B cell (primary cell): ENCODE measurements around the gene CNFN. TPM values are rescaled to one million over a fixed set of nuclear protein-coding genes. Genes with fewer than 3 reads are reported as not detected.

ENCODE experiments used
- ATAC-seq: fragments of 200-7000 bp; cut with Tn5 transposase; one replicate; pipeline ENCODE4 v1.10.0; 2021; ENCODE audit warnings: low read depth, mild to moderate bottlenecking, moderate number of reproducible peaks, moderate library complexity
- CTCF ChIA-PET: fragments of 350-600 bp; sonication (Branson Sonifier 250); formaldehyde crosslinking; loops from one replicate; lab custom pipeline; 2021; ENCODE audit warnings: antibody characterized with exemption, inconsistent platforms; lab: Charles Lee
- POLR2A ChIA-PET: fragments of 350-600 bp; sonication (Branson Sonifier 250); formaldehyde crosslinking; loops from one replicate; lab custom pipeline; 2021; ENCODE audit warnings: antibody characterized with exemption; lab: Charles Lee
- DNase-seq: peaks from one replicate; pipeline ENCODE4 v3.0.0; 2013
- H2AFZ ChIP-seq: 2 replicates; pipeline ENCODE4 v1.6.1; 2012; ENCODE audit warnings: mild to moderate bottlenecking, low read depth, low read length; ENCODE audit not compliant: insufficient read depth, poor library complexity, severe bottlenecking
- H3K27ac ChIP-seq, 2 donors: 1 replicate in 1 of 2; 2 replicates in 1 of 2; pipeline ENCODE4 v1.5.1; 2012 to 2013; ENCODE audit warnings: low read length in 2 of 2, mild to moderate bottlenecking in 2 of 2, moderate library complexity in 1 of 2
- H3K27me3 ChIP-seq, 4 experiments: fragments of 200-600 bp in 1 of 4; sonication (generic) in 1 of 4; replicated peaks in 1 of 4; 1 replicate in 2 of 4; 2 replicates in 2 of 4; pipeline versions ENCODE4 v1.6.1 to v1.7.0; 2013 to 2016; ENCODE audit warnings: low read length in 3 of 4, mild to moderate bottlenecking in 2 of 4, mixed read lengths in 1 of 4, moderate library complexity in 1 of 4; ENCODE audit not compliant: insufficient read depth in 4 of 4, control insufficient read depth in 3 of 4; ENCODE audit errors: control extremely low read depth in 1 of 4
- H3K36me3 ChIP-seq, 2 experiments: replicated peaks in 1 of 2; 1 replicate in 1 of 2; 2 replicates in 1 of 2; pipeline versions ENCODE4 v1.6.1 to v1.7.1; 2013; ENCODE audit warnings: low read length in 1 of 2; ENCODE audit not compliant: insufficient read depth in 2 of 2, control insufficient read depth in 1 of 2; ENCODE audit errors: control extremely low read depth in 1 of 2, extremely low read depth in 1 of 2
- H3K4me1 ChIP-seq, 2 donors: fragments of 200-600 bp in 1 of 2; sonication (generic) in 1 of 2; 1 replicate in 1 of 2; 2 replicates in 1 of 2; pipeline versions ENCODE4 v1.5.1 to v1.6.1; 2013 to 2017; ENCODE audit warnings: low read length in 2 of 2; ENCODE audit not compliant: control insufficient read depth in 2 of 2, insufficient read depth in 2 of 2
- H3K4me2 ChIP-seq: replicated peaks from 2 replicates; pipeline ENCODE3; 2012; ENCODE audit warnings: mild to moderate bottlenecking, low read depth, low read length; ENCODE audit not compliant: poor library complexity, severe bottlenecking
- H3K4me3 ChIP-seq, 5 experiments: fragments of 200-600 bp in 1 of 5; sonication (generic) in 1 of 5; 1 replicate in 3 of 5; 2 replicates in 2 of 5; pipeline versions ENCODE4 v1.5.1 to v1.7.0; 2011 to 2016; ENCODE audit warnings: low read length in 4 of 5, mild to moderate bottlenecking in 4 of 5, low read depth in 2 of 5, control low read depth in 1 of 5, moderate library complexity in 1 of 5; ENCODE audit not compliant: insufficient read depth in 1 of 5; ENCODE audit errors: control extremely low read depth in 1 of 5, extremely low read depth in 1 of 5
- H3K79me2 ChIP-seq: fragments of 200-600 bp; sonication (generic); one replicate; pipeline ENCODE4 v1.6.0; 2016; ENCODE audit warnings: low read length; ENCODE audit not compliant: control insufficient read depth, insufficient read depth
- H3K9ac ChIP-seq: fragments of 200-600 bp; sonication (generic); 2 replicates; pipeline ENCODE4 v1.6.1; 2017; ENCODE audit warnings: mild to moderate bottlenecking, low read length, moderate library complexity
- H3K9me3 ChIP-seq, 3 donors: one replicate each; pipeline versions ENCODE4 v1.6.1 to v1.7.1; 2013; ENCODE audit warnings: low read length in 2 of 3; ENCODE audit not compliant: control insufficient read depth in 2 of 3, insufficient read depth in 1 of 3; ENCODE audit errors: control extremely low read depth in 1 of 3
- H4K20me1 ChIP-seq: 2 replicates; pipeline ENCODE4 v1.6.0; 2012; ENCODE audit warnings: mild to moderate bottlenecking, low read length; ENCODE audit not compliant: insufficient read depth, control insufficient read depth, poor library complexity, severe bottlenecking
- H3K27ac Mint-ChIP-seq: one replicate; pipeline ENCODE4 v1.8.0; 2021; ENCODE audit warnings: mixed read lengths
- H3K27me3 Mint-ChIP-seq: one replicate; pipeline ENCODE4 v1.8.0; 2021; ENCODE audit warnings: mixed read lengths
- H3K4me1 Mint-ChIP-seq: one replicate; pipeline ENCODE4 v1.8.0; 2021; ENCODE audit warnings: mixed read lengths
- H3K4me3 Mint-ChIP-seq: one replicate; pipeline ENCODE4 v1.8.0; 2021; ENCODE audit warnings: mixed read lengths
- H3K9me3 Mint-ChIP-seq: one replicate; pipeline ENCODE4 v1.8.0; 2022; ENCODE audit warnings: mixed read lengths; ENCODE audit not compliant: insufficient read depth
- EZH2 ChIP-seq: IDR thresholded peaks from 2 replicates; pipeline ENCODE4 v1.6.1; 2012; ENCODE audit warnings: borderline replicate concordance, low read depth, mild to moderate bottlenecking, moderate library complexity, low read length; ENCODE audit not compliant: insufficient read depth, poor library complexity, severe bottlenecking
- WGBS: methylation state at CpG from one replicate; pipeline ENCODE4 v1.1.5; 2013; ENCODE audit warnings: missing lambda C conversion rate; ENCODE audit not compliant: insufficient coverage; 5-methylcytosine and 5-hydroxymethylcytosine counted together
- intact Hi-C: fragments of 100-400 bp; cut with micrococcal nuclease; formaldehyde crosslinking; loops from one replicate; pipeline ENCODE4 v1.10.0; 2022
- polyA plus RNA-seq: library from polyadenylated mRNA; depleted of rRNA; stranded (reverse); fragments of >200 nt; gene quantifications from 2 replicates; pipeline ENCODE4 v1.2.3, GENCODE V29; 2012
- total RNA-seq, 2 donors: library from RNA; stranded (reverse); fragments of 120-200 nt in 1 of 2; gene quantifications; 1 replicate in 1 of 2; 2 replicates in 1 of 2; pipeline versions ENCODE4 v1.2.3 to v1.2.4, GENCODE V29; 2013 to 2022
- TF ChIP-seq, protein P1 (sequence below): fragments of 200-600 bp; IDR thresholded peaks from one replicate; pipeline ENCODE4 v1.8.0; 2022; ENCODE audit warnings: antibody characterized with exemption, mild to moderate bottlenecking

Gene CNFN
- total and polyA plus RNA-seq, 2 donors (not counting 1 experiment from before 2014, with no cell fraction given), result 4.1 to 23.2 TPM

DNA sequence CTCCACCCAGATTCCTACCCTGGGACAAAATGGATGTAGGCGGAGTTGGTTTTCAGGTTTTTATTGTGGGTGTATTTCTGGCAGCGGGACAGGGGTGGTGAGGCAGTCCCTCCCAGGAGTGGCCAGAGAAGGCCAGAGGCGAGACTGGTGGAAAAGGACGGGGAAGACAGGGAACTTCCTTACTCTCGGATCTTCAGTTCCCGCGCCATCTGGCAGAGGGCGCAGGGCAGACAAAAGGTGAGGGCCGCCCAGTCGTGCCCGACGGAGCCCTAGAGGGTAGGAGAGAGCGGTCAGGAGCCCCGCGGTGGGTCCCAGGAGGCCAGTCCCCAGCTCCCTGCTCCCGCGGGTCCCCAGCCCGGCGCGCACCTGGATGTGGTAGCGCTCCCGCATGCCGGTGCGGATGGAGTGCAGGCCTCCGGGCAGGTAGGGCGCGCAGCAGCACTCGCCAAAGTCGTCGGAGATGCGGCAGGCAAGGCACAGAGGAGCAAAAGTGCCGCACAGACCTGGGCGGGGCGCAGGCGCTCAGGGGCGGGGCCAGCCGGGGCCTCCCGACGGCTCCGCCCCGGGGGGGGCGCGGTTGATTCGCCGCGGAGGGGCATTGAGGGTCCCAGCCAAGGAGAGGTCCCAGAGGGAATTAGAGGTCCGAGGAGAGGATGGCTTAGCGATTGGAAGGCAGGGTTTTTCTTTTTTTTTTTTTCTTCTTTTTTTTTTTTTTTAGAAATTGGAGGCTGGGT, 3.0 kb downstream of the CNFN start:
- peak overlapping the region; percentile 89 for H3K4me2 ChIP-seq
- peaks cover 26% of the 10 kb centered on the region for H3K27me3 Mint-ChIP-seq
- H3K4me3 ChIP-seq, result peak overlapping the region in 4 of 5 experiments; percentile 53 to 68 (median 64)
- intact Hi-C loops, result loop anchor here (1.0 kb wide), 6 partner anchors 9 to 62 kb away; partner anchors contain the start of gene MEGF8
- H2AFZ ChIP-seq, result peak overlapping the region; percentile 93
- H4K20me1 ChIP-seq, result no peaks in the 10 kb centered on the region
- no peaks in the 10 kb centered on the region for H3K9me3 ChIP-seq
- WGBS, result 3% methylated on average over 40 of the region's 48 CpGs
- H3K9me3 Mint-ChIP-seq, result no peaks in the 10 kb centered on the region
- ChIA-PET POLR2A (interaction anchor here (1.1 to 1.2 kb wide), 3 partner anchors 10 to 24 kb away, joined by 3 read pairs; no protein-coding TSS in a partner anchor), CTCF (interaction anchor here (0.6 to 4.2 kb wide), 12 partner anchors 10 to 1237 kb away, joined by 3 to 27 read pairs (median 4); no protein-coding TSS in a partner anchor)
- peaks cover 7% of the 10 kb centered on the region for H3K4me1 Mint-ChIP-seq
- H3K4me3 Mint-ChIP-seq, result peak overlapping the region; percentile 86
- H3K27me3 ChIP-seq, result peaks cover 0 to 18% (median 6%) of the 10 kb centered on the region in 4 experiments
- H3K4me1 ChIP-seq, result peaks cover 5 to 12% of the 10 kb centered on the region in 2 donors
- H3K27ac ChIP-seq, result peak overlapping the region; percentile 23 to 33
- ATAC-seq (peak; percentile 93), DNase-seq (peak; percentile 90)
- no peaks in the 10 kb centered on the region for H3K36me3 ChIP-seq
- H3K27ac Mint-ChIP-seq, result peak overlapping the region; percentile 80
- no peaks in the 10 kb centered on the region for H3K79me2 ChIP-seq
- peak overlapping the region; percentile 71 for H3K9ac ChIP-seq
- TF ChIP-seq, protein P1, sequence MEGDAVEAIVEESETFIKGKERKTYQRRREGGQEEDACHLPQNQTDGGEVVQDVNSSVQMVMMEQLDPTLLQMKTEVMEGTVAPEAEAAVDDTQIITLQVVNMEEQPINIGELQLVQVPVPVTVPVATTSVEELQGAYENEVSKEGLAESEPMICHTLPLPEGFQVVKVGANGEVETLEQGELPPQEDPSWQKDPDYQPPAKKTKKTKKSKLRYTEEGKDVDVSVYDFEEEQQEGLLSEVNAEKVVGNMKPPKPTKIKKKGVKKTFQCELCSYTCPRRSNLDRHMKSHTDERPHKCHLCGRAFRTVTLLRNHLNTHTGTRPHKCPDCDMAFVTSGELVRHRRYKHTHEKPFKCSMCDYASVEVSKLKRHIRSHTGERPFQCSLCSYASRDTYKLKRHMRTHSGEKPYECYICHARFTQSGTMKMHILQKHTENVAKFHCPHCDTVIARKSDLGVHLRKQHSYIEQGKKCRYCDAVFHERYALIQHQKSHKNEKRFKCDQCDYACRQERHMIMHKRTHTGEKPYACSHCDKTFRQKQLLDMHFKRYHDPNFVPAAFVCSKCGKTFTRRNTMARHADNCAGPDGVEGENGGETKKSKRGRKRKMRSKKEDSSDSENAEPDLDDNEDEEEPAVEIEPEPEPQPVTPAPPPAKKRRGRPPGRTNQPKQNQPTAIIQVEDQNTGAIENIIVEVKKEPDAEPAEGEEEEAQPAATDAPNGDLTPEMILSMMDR, result peak; percentile 74
- no peak for TF ChIP-seq EZH2

DNA sequence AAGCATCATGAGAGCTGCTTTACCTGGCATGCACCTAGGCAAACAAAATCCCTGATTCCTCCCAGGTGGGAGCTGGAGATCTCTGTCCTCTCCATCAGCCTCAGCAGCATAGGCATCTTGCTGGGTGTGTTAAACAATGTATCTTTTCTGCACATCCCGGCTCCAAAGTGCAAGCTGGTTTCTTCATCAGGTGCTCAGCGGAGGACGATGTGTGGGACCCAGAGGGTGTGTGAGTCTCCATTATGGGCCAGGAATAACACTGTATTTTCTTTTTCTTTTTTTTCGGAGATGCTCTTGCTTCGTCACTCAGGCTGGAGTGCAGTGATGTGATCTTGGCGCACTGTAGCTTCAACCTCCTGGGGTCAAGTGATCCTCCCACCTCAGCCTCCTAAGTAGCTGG, 9.9 kb downstream of the CNFN start:
- H4K20me1 ChIP-seq, result no peaks in the 10 kb centered on the region
- intact Hi-C loops, result no loop called here
- no peak overlapping the region for H2AFZ ChIP-seq
- ATAC-seq, result no peak
- no peak overlapping the region for H3K27ac Mint-ChIP-seq
- TF ChIP-seq EZH2, result no peak
- TF ChIP-seq, protein P1, result no peak
- H3K9me3 Mint-ChIP-seq, result no peaks in the 10 kb centered on the region
- no peak for DNase-seq
- H3K27ac ChIP-seq, result no peak overlapping the region
- H3K9me3 ChIP-seq, result no peaks in the 10 kb centered on the region
- H3K4me1 ChIP-seq, result no peaks in the 10 kb centered on the region
- POLR2A ChIA-PET, result interaction anchor here (0.6 to 1.6 kb wide), 3 partner anchors 12 to 16 kb away, joined by 4 to 8 read pairs (median 4); no protein-coding TSS in a partner anchor
- no peak overlapping the region for H3K4me2 ChIP-seq
- H3K9ac ChIP-seq, result no peak overlapping the region
- H3K27me3 Mint-ChIP-seq, result peaks cover 12% of the 10 kb centered on the region
- peaks cover 0 to 6% (median 0%) of the 10 kb centered on the region in 4 experiments for H3K27me3 ChIP-seq
- CTCF ChIA-PET, result interaction anchor here (1.0 to 5.7 kb wide), 3 partner anchors 15 to 53 kb away, joined by 4 to 21 read pairs (median 5); no protein-coding TSS in a partner anchor
- no peak overlapping the region for H3K4me3 ChIP-seq
- H3K79me2 ChIP-seq, result no peaks in the 10 kb centered on the region
- peaks cover 0 to 1% of the 10 kb centered on the region in 2 experiments for H3K36me3 ChIP-seq
- no peaks in the 10 kb centered on the region for H3K4me1 Mint-ChIP-seq
- H3K4me3 Mint-ChIP-seq, result no peak overlapping the region
- 97% methylated on average over 5 of the region's 6 CpGs for WGBS
